Activated T-cell treated with anti-CD3 and anti-CD28 coated beads for 24 hours (primary cell): ENCODE data around the gene TM4SF1.
"Not testable (repeated sequence)": the region's sequence is repeated elsewhere in the genome, so short reads cannot be mapped to it uniquely, and the experiment has no call there.

ENCODE experiments used
- DNase-seq: peaks from one replicate; pipeline ENCODE4 v3.0.0-alpha.2; 2020; ENCODE audit warnings: low read depth

TM4SF1 gene

GRCh38 chr3:149395107-149396089, 17.9 kb upstream of the TM4SF1 start:
- DNase-seq = no peak

- no peak for DNase-seq
These were observed 16.1 kb upstream of the TM4SF1 start for GRCh38 chr3:149393345-149394160.

- DNase-seq = no peak
These were observed 14.5 kb upstream of the TM4SF1 start for GRCh38 chr3:149391960-149392359.

GRCh38 chr3:149390772-149391212, 13.3 kb upstream of the TM4SF1 start:
- no peak for DNase-seq

GRCh38 chr3:149390294-149390693, 12.8 kb upstream of the TM4SF1 start:
- no peak for DNase-seq

GRCh38 chr3:149388531-149389417, 11.3 kb upstream of the TM4SF1 start:
- DNase-seq = no peak

- DNase-seq = no peak
These were observed 10.6 kb upstream of the TM4SF1 start for GRCh38 chr3:149388001-149388440.

GRCh38 chr3:149386299-149386606, 8.8 kb upstream of the TM4SF1 start:
- no peak for DNase-seq

GRCh38 chr3:149385617-149386298, 8.3 kb upstream of the TM4SF1 start:
- no peak for DNase-seq

- no peak for DNase-seq
These were observed 7.5 kb upstream of the TM4SF1 start for GRCh38 chr3:149384911-149385321.

- no peak for DNase-seq
These were observed 6.7 kb upstream of the TM4SF1 start for GRCh38 chr3:149384167-149384566.

- no peak for DNase-seq
These were observed 6.3 kb upstream of the TM4SF1 start for GRCh38 chr3:149383703-149384102.

- no peak for DNase-seq
These were observed 5.1 kb upstream of the TM4SF1 start for GRCh38 chr3:149382518-149382917.

- no peak for DNase-seq
These were observed 4.6 kb upstream of the TM4SF1 start for GRCh38 chr3:149382101-149382467.

- DNase-seq = no peak
These were observed 4.0 kb upstream of the TM4SF1 start for GRCh38 chr3:149381173-149382100.

- DNase-seq = not testable (repeated sequence)
These were observed 2.8 kb upstream of the TM4SF1 start for GRCh38 chr3:149380220-149380619.

- DNase-seq = no peak
These were observed 1.2 kb upstream of the TM4SF1 start for GRCh38 chr3:149378478-149379309.

GRCh38 chr3:149376718-149377407, 586 bp downstream of the TM4SF1 start:
- no peak for DNase-seq
